Stimulated activated CD8-positive, alpha-beta memory T cell treated with anti-CD3 and anti-CD28 coated beads, Interleukin-12 subunit alpha, Interleukin-12 subunit beta, amount 100 ng/mL, for 1 hour (primary cell): ENCODE results near the gene SUPT5H.

Experiments used
- DNase-seq: peaks from one replicate; pipeline ENCODE4 v3.0.0-alpha.2; 2020; ENCODE audit warnings: low read depth

Gene SUPT5H

DNA sequence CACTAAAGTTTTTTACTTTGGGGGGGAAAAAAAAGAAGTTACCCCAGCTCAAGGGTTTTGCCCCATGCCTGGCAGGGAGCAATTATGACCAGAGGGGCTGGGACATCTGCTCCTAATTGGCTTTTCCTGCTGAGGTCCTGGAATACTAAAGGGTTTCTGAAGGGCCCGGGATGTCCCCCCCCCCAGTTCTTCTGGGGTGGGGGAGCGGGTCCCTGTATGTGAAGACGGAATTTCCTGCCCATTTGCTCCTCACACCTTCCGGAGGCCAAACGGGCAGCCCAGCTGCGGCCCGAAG lies 52.3 kb downstream of the SUPT5H start:
- no peak for DNase-seq

- DNase-seq = no peak
Observed at GRCh38 chr19:39497996-39498797, 52.8 kb downstream of the SUPT5H start.

DNA sequence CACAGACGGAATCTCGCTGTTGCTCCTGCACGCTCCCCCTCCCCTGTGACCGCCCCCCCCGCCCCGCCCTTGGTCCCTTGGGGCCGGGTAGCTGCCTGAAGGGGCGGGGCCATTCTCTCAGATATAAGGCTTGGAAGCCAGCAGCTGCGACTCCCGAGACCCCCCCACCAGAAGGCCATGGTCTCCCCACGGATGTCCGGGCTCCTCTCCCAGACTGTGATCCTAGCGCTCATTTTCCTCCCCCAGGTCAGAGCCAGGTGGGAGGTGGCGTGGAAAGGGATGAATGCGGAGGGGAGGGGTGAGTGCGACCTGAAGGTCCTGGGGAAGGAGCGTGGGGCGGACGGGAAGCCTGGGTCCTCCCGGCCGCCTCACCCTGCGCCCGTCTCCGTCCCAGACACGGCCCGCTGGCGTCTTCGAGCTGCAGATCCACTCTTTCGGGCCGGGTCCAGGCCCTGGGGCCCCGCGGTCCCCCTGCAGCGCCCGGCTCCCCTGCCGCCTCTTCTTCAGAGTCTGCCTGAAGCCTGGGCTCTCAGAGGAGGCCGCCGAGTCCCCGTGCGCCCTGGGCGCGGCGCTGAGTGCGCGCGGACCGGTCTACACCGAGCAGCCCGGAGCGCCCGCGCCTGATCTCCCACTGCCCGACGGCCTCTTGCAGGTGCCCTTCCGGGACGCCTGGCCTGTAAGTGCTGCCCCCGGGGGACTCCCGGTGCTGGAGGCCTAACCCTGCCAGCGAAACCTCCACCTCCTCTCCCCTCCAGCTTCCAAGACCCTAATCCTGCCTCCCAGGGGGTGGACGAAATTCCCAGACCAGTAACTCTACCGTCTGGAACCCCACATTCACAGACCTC lies 53.6 kb downstream of the SUPT5H start, which contains the start of gene DLL3:
TSS of gene DLL3 (plus strand) at position 150 of the 845 bp plus-strand sequence. CDS start at position 178, 28 bp downstream.
- no peak for DNase-seq

- no peak for DNase-seq
Observed at GRCh38 chr19:39499932-39500331, 54.5 kb downstream of the SUPT5H start.

- no peak for DNase-seq
Observed at GRCh38 chr19:39500543-39500942, 55.2 kb downstream of the SUPT5H start.

DNA sequence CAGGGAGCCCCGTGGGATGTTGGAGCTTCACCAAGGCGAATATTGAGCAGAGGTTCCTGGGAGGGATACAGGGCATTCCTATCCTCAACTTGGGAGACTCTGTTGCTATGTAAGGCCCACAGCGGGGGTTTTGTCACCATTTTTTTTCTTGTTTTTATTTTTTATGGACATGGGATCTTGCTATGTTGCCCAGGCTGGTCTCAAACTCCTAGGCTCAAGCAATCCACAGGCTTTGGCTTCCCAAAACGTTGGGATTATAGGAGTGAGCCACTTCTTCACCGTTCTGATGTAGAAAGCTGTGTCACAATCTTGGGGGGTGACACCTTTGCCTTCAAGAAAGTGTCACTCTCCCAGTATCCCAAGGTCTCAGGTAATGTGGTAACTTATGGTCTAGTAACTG lies 56.0 kb downstream of the SUPT5H start:
- no peak for DNase-seq

- peak; percentile 56 for DNase-seq
Observed at GRCh38 chr19:39502640-39503417, 57.4 kb downstream of the SUPT5H start.

GRCh38 chr19:39506598-39506943 lies 61.2 kb downstream of the SUPT5H start:
- DNase-seq = no peak

GRCh38 chr19:39506944-39507714 lies 61.7 kb downstream of the SUPT5H start:
- DNase-seq = peak; percentile 21

GRCh38 chr19:39507715-39508364 lies 62.5 kb downstream of the SUPT5H start:
- DNase-seq = no peak

DNA sequence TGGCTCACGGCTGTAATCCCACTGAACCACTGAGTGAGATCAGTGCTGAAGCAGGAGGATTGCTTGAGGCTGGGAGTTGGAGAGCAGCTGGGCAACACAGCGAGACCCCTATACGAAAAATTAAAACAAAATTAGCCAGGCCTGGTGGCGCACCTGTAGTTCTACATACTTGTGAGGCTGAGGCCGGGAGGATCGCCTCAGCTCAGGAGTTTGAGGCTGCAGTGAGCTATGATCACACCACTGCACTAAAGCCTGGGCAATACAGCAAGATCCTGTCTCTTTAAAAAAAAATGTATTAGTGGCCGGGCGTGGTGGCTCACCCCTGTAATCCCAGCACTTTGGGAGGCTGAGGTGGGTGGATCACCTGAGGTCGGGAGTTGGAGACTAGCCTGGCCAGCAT lies 63.2 kb downstream of the SUPT5H start:
- DNase-seq = no peak

DNA sequence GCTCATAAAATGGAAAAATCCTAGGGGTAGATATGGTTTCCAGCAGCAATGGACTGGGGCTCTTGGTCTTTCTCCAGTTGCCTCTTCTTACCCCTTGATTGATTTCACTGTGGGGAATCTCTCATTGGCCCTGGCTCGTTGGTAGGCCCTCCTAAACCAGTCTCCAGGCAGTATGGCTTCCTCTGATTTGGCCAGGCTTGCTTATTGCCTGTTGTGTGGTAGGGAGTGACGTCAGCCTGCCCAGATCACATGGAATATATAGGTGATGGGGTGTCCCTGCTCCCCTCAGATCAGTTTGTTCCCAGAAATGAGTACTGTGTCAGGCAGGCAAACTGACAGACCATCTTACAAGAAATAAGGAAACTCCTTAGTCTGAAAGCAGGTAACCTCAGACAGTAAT lies 63.9 kb downstream of the SUPT5H start:
- no peak for DNase-seq

DNA sequence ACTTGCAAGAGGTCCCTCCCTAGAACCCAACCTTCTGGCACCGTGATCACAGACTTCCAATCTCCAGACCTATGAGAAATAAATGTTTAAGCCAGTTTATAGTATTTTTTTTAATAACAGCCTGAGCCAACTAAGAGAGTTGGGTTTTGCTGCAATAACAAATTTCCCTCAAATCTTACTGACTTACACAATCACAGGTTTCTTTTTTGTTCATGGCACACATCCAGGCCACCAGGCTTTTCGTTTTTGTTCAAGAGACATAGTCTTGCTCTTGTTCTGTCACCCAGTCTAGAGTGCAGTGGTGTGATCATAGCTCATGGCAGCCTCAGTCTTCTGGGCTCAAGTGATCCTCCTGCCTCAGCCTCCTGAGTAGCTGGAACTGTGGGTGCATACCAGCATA lies 67.6 kb downstream of the SUPT5H start:
- DNase-seq = no peak

DNA sequence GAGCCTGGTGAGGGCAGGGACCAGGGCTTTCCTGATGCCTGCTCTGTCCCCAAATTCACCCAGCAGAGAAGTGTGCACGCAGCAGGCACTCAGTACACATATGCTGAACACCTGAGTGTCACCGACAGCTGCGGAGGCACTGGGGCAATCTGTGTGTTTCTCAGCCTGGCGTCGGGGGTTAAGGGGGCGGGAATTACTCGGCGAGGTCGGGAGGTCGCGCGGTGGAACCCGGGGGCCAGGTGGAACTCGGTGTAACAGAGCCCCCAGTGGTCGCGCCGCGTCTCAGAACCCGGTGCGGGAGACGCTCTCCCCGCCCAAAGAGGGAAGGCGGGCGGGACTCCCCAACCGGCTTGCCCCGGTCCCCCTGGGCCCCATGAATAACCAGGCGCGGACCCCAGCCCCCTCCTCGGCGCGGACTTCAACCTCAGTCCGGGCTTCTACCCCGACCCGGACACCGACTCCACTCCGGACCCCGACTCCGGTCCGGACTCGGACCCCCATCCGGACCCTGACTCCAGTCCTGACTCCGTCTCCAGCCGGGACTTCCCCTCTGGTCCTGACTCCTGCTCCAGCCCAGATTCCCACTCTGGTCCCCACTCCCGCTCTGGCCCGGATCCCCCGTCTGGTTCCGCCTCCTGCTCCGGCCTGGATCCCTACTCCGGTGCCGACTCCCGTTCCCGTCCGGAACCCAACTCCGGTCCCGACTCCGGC lies 69.6 kb downstream of the SUPT5H start, which contains the start of gene SELENOV:
TSS of gene SELENOV (plus strand) at position 300 of the 711 bp plus-strand sequence. CDS start at position 374, 74 bp downstream.
- no peak for DNase-seq

- DNase-seq = no peak
Observed at GRCh38 chr19:39515551-39516191, 70.3 kb downstream of the SUPT5H start.

DNA sequence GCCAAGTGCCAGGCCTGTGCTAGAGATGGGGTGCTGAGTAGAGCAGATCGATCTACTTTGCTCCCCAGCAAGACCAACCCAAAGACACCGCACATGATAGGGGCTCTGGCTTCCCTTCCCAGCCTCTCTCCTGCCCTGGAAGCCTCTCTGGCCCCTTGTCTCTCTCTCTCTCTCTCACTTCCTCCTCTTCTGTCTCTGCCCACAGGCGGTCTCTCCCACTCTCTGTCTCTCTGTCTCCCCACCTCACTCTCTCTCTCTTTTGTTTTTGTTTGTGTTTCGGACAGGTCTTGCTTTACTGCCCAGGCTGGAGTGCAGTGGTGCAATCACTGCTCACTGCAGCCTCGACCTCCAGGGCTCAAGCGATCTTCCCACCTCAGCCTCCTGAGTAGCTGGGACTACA lies 70.9 kb downstream of the SUPT5H start:
- DNase-seq = no peak

- no peak for DNase-seq
Observed at GRCh38 chr19:39517432-39517831, 72.0 kb downstream of the SUPT5H start.

DNA sequence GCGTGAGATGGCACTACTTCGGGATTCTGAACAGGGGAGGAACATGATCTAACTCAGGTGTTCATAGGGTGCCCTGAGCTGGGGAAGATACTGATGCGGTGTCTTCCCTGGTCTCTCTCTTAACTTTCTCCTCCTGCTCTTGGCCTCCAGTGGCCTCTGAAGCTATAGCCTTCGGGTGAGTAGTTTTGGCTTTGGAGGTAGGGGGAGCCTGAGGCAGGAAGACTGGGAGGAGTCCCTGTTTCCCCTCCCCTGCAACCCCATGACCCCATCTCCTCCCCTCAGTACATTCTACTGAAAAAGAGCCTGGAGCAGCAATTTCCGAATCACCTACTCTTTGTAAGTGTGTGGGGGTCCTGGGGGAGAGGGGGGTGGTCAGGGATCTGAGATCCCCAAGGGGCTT lies 73.1 kb downstream of the SUPT5H start:
- no peak for DNase-seq

DNA sequence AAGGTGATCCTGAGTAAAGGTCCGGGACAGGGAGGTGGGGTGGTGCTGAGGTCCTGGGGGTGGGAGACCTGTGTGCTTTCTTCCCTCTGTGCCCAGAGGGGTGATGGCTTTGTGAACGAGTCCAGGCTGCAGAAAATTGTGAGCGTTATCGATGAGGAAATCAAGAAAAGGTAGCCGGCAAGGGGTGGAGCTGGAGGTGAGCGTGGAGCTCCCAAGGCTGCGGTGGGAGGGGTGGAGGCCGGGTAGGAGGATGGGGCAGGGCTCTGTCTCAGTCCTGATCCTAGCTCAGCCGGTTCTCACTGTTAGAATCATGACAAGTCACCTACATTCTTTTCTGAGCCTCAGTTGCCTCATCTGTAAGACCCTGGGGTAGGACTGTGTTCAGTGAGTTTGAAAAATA lies 73.6 kb downstream of the SUPT5H start:
- no peak for DNase-seq
